HCT116 (cell line): ENCODE results near the gene ANKRD39. TPM values are rescaled to one million over a fixed set of nuclear protein-coding genes. Genes with fewer than 3 reads are reported as not detected.

Experiments used
- ATAC-seq: fragments of 200-7000 bp; cut with Tn5 transposase; 2 replicates; pipeline ENCODE4 v1.9.1; 2020; ENCODE audit warnings: mild to moderate bottlenecking, moderate library complexity
- BruUV-seq: library from RNA; stranded (reverse); fragments of 400-500 nt; replicated peaks from 2 replicates; lab custom pipeline; 2021; lab: Mats Ljungman, UMichigan
- CTCF ChIA-PET: fragments of 300-600 bp; sonication (Branson Sonifier 250); formaldehyde crosslinking; loops from one replicate; lab custom pipeline; 2021; ENCODE audit warnings: antibody characterized with exemption; lab: Charles Lee
- POLR2A ChIA-PET: fragments of 300-600, 350-600 bp; sonication (Branson Sonifier 250); formaldehyde crosslinking; loops from one replicate; lab custom pipeline; 2021; ENCODE audit warnings: antibody characterized with exemption; lab: Charles Lee
- RAD21 ChIA-PET, 2 experiments: fragments of 300-600 bp; sonication (Branson Sonifier 250); formaldehyde crosslinking; loops; one replicate each; lab custom pipeline; 2023; ENCODE audit warnings: low total read pairs in 2 of 2; ENCODE audit not compliant: uncharacterized antibody in 2 of 2, unreplicated experiment in 2 of 2, low non-redundant PET in 1 of 2; lab: Charles Lee
- DNase-seq: peaks from one replicate; pipeline ENCODE4 v3.0.0-alpha.2; 2010; ENCODE audit warnings: low read depth, low spot score
- H2AFZ ChIP-seq: fragments of 200-600 bp; shearing (Covaris generic), sonication (generic); 2 replicates; pipeline ENCODE4 v1.6.1; 2017; ENCODE audit warnings: low read depth, mixed run types, mixed read lengths, antibody characterized with exemption, low read length; ENCODE audit not compliant: poor library complexity, severe bottlenecking
- H3K27ac ChIP-seq: 2 replicates; pipeline ENCODE4 v1.5.1; 2012; ENCODE audit warnings: low read depth, low read length
- H3K27me3 ChIP-seq: fragments of 200-600 bp; sonication (generic); 2 replicates; pipeline ENCODE4 v1.6.1; 2016; ENCODE audit warnings: mixed run types, low read length, mixed read lengths; ENCODE audit not compliant: insufficient read depth
- H3K36me3 ChIP-seq, 2 experiments: fragments of 200-500 bp in 1 of 2; fragments of 200-600 bp in 1 of 2; sonication (Bioruptor generic) in 1 of 2; sonication (generic) in 1 of 2; 2 replicates each; pipeline versions ENCODE4 v1.5.1 to v1.6.1; 2014 to 2016; ENCODE audit warnings: low read length in 2 of 2, inconsistent platforms in 1 of 2, mixed read lengths in 1 of 2, mixed run types in 1 of 2; ENCODE audit not compliant: insufficient read depth in 2 of 2, control insufficient read depth in 1 of 2
- H3K4me1 ChIP-seq, 2 experiments: fragments of 200-600 bp in 1 of 2; sonication (generic) in 1 of 2; 2 replicates each; pipeline versions ENCODE4 v1.5.1 to v1.6.1; 2012 to 2017; ENCODE audit warnings: low read length in 2 of 2, inconsistent platforms in 1 of 2, mild to moderate bottlenecking in 1 of 2, mixed read lengths in 1 of 2, mixed run types in 1 of 2, moderate library complexity in 1 of 2; ENCODE audit not compliant: insufficient read depth in 2 of 2, control insufficient read depth in 1 of 2
- H3K4me2 ChIP-seq: fragments of 200-600 bp; sonication (generic); 2 replicates; pipeline ENCODE4 v1.6.1; 2017; ENCODE audit warnings: mixed run types, low read length, mixed read lengths
- H3K4me3 ChIP-seq, 2 experiments: fragments of 200-600 bp in 1 of 2; sonication (generic) in 1 of 2; replicated peaks in 1 of 2; 2 replicates each; pipeline ENCODE4 v1.5.1; 2011 to 2016; ENCODE audit warnings: low read length in 2 of 2, control low read depth in 1 of 2, low read depth in 1 of 2, mild to moderate bottlenecking in 1 of 2, mixed read lengths in 1 of 2, mixed run types in 1 of 2
- H3K79me2 ChIP-seq: fragments of 200-600 bp; sonication (generic); 2 replicates; pipeline ENCODE4 v1.6.1; 2017; ENCODE audit warnings: mild to moderate bottlenecking, mixed run types, low read length, moderate library complexity, mixed read lengths; ENCODE audit not compliant: insufficient read depth
- H3K9ac ChIP-seq: fragments of 200-600 bp; sonication (generic); 2 replicates; pipeline ENCODE4 v1.6.1; 2016; ENCODE audit warnings: low read length, mixed read lengths
- H3K9me2 ChIP-seq: fragments of 200-600 bp; sonication (generic), shearing (Covaris generic); 2 replicates; pipeline ENCODE4 v1.6.1; 2017; ENCODE audit warnings: mixed run types, mild to moderate bottlenecking, moderate library complexity; ENCODE audit not compliant: insufficient read depth
- H3K9me3 ChIP-seq, 2 experiments: fragments of 200-500 bp in 1 of 2; fragments of 200-600 bp in 1 of 2; sonication (Bioruptor generic) in 1 of 2; sonication (generic) in 1 of 2; 2 replicates each; pipeline ENCODE4 v1.6.1; 2014 to 2017; ENCODE audit warnings: low read length in 2 of 2, mixed read lengths in 2 of 2, inconsistent platforms in 1 of 2, low read depth in 1 of 2, mild to moderate bottlenecking in 1 of 2, mixed run types in 1 of 2, moderate library complexity in 1 of 2; ENCODE audit not compliant: control insufficient read depth in 1 of 2, insufficient read depth in 1 of 2
- H4K20me1 ChIP-seq: fragments of 200-600 bp; sonication (generic), shearing (Covaris generic); 2 replicates; pipeline ENCODE4 v1.6.1; 2017; ENCODE audit warnings: mixed run types, mild to moderate bottlenecking, moderate library complexity; ENCODE audit not compliant: insufficient read depth
- CEBPB ChIP-seq: IDR thresholded peaks from 2 replicates; pipeline ENCODE4 v1.6.1; 2012; ENCODE audit warnings: low read depth
- ELF1 ChIP-seq: IDR thresholded peaks from 2 replicates; pipeline ENCODE4 v1.6.1; 2012; ENCODE audit warnings: low read depth, borderline replicate concordance
- EZH2 ChIP-seq: fragments of 200-600 bp; sonication (generic); IDR thresholded peaks from 2 replicates; pipeline ENCODE4 v1.6.1; 2017; ENCODE audit warnings: antibody characterized with exemption, mixed run types
- EZH2phosphoT487 ChIP-seq: fragments of 200-600 bp; IDR thresholded peaks from 2 replicates; pipeline ENCODE4 v1.6.1; 2018; ENCODE audit warnings: antibody characterized with exemption, borderline replicate concordance
- FOSL1 ChIP-seq: IDR thresholded peaks from 2 replicates; pipeline ENCODE4 v1.6.1; 2012; ENCODE audit warnings: low read depth
- JUND ChIP-seq: IDR thresholded peaks from 2 replicates; pipeline ENCODE4 v1.6.1; 2012
- POLR2A ChIP-seq: IDR thresholded peaks from 2 replicates; pipeline ENCODE4 v1.7.0; 2011; ENCODE audit warnings: borderline replicate concordance; ENCODE audit not compliant: insufficient read depth, insufficient read length; ENCODE audit errors: extremely low read depth
- POLR2AphosphoS5 ChIP-seq: IDR thresholded peaks from 2 replicates; pipeline ENCODE4 v1.6.1; 2011; ENCODE audit warnings: mild to moderate bottlenecking, low read depth, low read length, moderate library complexity
- intact Hi-C: fragments of 100-400 bp; cut with micrococcal nuclease; formaldehyde crosslinking; loops from 2 replicates; pipeline ENCODE4 v1.10.0; 2022
- total RNA-seq: library from RNA; stranded (reverse); gene quantifications from one replicate; pipeline ENCODE4 v1.2.1, GENCODE V29; 2021; ENCODE audit not compliant: unreplicated experiment
- TF ChIP-seq, protein P1 (sequence below): IDR thresholded peaks from 2 replicates; pipeline ENCODE4 v1.6.1; 2011; ENCODE audit warnings: mild to moderate bottlenecking, low read length, moderate library complexity; ENCODE audit not compliant: insufficient replicate concordance; ENCODE audit errors: extremely low read depth

Gene ANKRD39
- total RNA-seq, 1 experiment from 2014 or later, result 24.2 TPM

- Histone ChIP-seq H3K9ac (no peak overlapping the region), H3K4me3 (no peak overlapping the region)
- DNase-seq, result no peak
- TF ChIP-seq FOSL1 (no peak), EZH2phosphoT487 (no peak), CEBPB (no peak), JUND (no peak), ELF1 (no peak), EZH2 (no peak), POLR2A (no peak), POLR2AphosphoS5 (no peak)
- TF ChIP-seq, protein P1, sequence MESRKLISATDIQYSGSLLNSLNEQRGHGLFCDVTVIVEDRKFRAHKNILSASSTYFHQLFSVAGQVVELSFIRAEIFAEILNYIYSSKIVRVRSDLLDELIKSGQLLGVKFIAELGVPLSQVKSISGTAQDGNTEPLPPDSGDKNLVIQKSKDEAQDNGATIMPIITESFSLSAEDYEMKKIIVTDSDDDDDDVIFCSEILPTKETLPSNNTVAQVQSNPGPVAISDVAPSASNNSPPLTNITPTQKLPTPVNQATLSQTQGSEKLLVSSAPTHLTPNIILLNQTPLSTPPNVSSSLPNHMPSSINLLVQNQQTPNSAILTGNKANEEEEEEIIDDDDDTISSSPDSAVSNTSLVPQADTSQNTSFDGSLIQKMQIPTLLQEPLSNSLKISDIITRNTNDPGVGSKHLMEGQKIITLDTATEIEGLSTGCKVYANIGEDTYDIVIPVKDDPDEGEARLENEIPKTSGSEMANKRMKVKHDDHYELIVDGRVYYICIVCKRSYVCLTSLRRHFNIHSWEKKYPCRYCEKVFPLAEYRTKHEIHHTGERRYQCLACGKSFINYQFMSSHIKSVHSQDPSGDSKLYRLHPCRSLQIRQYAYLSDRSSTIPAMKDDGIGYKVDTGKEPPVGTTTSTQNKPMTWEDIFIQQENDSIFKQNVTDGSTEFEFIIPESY, result no peak
- TF ChIP-seq, all 23 proteins: peak for 0
- ChIA-PET CTCF (interaction anchor here (1.1 to 1.7 kb wide), 2 partner anchors 15 to 77 kb away, joined by 4 to 6 read pairs; partner anchors contain the start of gene ANKRD39), POLR2A (no interaction called here), RAD21 (no interaction called here)
- ATAC-seq, result no peak
- H3K9me2 ChIP-seq, result no peaks in the 10 kb centered on the region
- no peaks in the 10 kb centered on the region for H3K27me3 ChIP-seq
- no peaks in the 10 kb centered on the region for H3K36me3 ChIP-seq
- intact Hi-C loops, result no loop called here
- peaks cover 1% of the 10 kb centered on the region; the same call in 1 of the 2 replicates for H3K79me2 ChIP-seq
- no peak overlapping the region for H3K27ac ChIP-seq
- no peak overlapping the region for H2AFZ ChIP-seq
- H4K20me1 ChIP-seq, result no peaks in the 10 kb centered on the region
- no peaks in the 10 kb centered on the region for H3K9me3 ChIP-seq
- peak overlapping the region; percentile 2; the same call in 1 of the 2 replicates for H3K4me2 ChIP-seq
- H3K4me1 ChIP-seq, result peaks cover 24 to 47% of the 10 kb centered on the region in 2 experiments
- no TSS peak for BruUV-seq
Observed at GRCh38 chr2:96873651-96874096, 15.9 kb upstream of the ANKRD39 start.
